HEK293 (cell line): ENCODE data around the gene PYGM.

Experiments used
- CTCF ChIA-PET: fragments of 350-600 bp; formaldehyde crosslinking; extraction: SDS; loops from one replicate; lab custom pipeline; 2021; ENCODE audit warnings: antibody characterized with exemption; lab: Yijun Ruan, JAX
- POLR2A ChIA-PET: fragments of 300-600 bp; formaldehyde crosslinking; extraction: SDS; loops from one replicate; lab custom pipeline; 2020; ENCODE audit warnings: antibody characterized with exemption, inconsistent platforms; lab: Yijun Ruan, JAX
- H3K27ac ChIP-seq: fragments of 200-500 bp; sonication (Bioruptor generic); 2 replicates; pipeline ENCODE4 v1.5.1; 2014; ENCODE audit warnings: low read depth, low read length, control low read depth, inconsistent platforms; ENCODE audit errors: extremely low read depth
- H3K36me3 ChIP-seq, 2 experiments: fragments of 200-500 bp in 1 of 2; sonication (Bioruptor generic) in 1 of 2; 1 replicate in 1 of 2; 2 replicates in 1 of 2; pipeline ENCODE4 v1.5.1; 2014 to 2017; ENCODE audit warnings: inconsistent platforms in 2 of 2, low read length in 2 of 2; ENCODE audit not compliant: control insufficient read depth in 2 of 2, insufficient read depth in 1 of 2
- H3K4me1 ChIP-seq: fragments of 200-500 bp; sonication (Bioruptor generic); 2 replicates; pipeline ENCODE4 v1.5.1; 2014; ENCODE audit warnings: mild to moderate bottlenecking, low read length, inconsistent platforms; ENCODE audit not compliant: control insufficient read depth, insufficient read depth
- H3K4me3 ChIP-seq: 2 replicates; pipeline ENCODE4 v1.5.1; 2011; ENCODE audit warnings: low read depth, mild to moderate bottlenecking, control low read depth, low read length, moderate library complexity
- H3K9me3 ChIP-seq: fragments of 200-500 bp; sonication (Bioruptor generic); 2 replicates; pipeline ENCODE4 v1.5.1; 2014; ENCODE audit warnings: low read depth, low read length, inconsistent platforms; ENCODE audit not compliant: control insufficient read depth, insufficient read depth
- ZNF121 ChIP-seq: fragments of 450-650 bp; formaldehyde crosslinking; IDR thresholded peaks from 2 replicates; pipeline ENCODE4 v1.5.1; 2016; ENCODE audit warnings: missing biosample characterization, missing genetic modification characterization
- ZNF544 ChIP-seq: fragments of 450-650 bp; formaldehyde crosslinking; IDR thresholded peaks from 2 replicates; pipeline ENCODE4 v1.5.0; 2017; ENCODE audit warnings: missing biosample characterization, missing genetic modification characterization
- TF ChIP-seq, protein P1 (sequence below): fragments of 450-650 bp; formaldehyde crosslinking; IDR thresholded peaks from 2 replicates; pipeline ENCODE4 v1.5.1; 2016; ENCODE audit warnings: missing biosample characterization, missing genetic modification characterization

PYGM gene

DNA sequence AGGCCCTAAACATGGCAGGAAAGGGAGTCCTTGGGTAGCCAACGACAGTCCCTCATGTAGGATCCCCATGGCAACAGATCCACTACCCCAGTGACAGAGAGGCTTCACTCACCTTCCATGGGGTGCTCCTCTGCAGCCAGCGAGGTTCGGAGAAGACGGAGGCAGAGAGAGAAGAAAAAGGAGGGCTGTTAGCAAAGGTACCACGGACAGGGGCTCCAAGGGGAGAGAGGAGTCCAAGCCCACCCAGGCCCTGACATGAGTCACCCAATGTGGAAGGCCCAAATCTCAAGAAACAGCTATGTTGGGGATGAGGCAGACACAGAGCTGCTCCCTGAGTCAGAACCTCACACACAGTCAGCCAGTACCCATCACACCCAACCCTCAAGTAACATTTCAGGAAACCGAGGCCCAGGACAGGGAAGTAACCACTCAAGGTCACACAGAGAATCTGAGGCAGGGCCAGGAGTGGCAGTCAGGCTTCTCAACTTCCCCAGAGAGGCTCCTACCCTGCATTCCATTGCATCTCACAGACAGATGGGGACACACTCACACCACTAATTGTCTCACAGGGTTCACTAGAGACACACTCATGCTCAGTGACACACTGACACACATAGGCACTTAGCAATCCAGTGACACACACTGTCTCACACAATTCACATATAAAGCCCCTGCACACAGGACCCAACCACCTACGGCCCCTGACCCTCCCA lies 62.0 kb downstream of the PYGM start:
- no peaks in the 10 kb centered on the region for H3K4me1 ChIP-seq
- H3K27ac ChIP-seq: no peak overlapping the region
- ChIA-PET CTCF (interaction anchor here (0.6 to 2.1 kb wide), 3 partner anchors 7 to 106 kb away, joined by 3 to 17 read pairs (median 4); no protein-coding TSS in a partner anchor), POLR2A (no interaction called here)
- H3K36me3 ChIP-seq: no peaks in the 10 kb centered on the region
- no peaks in the 10 kb centered on the region for H3K9me3 ChIP-seq
- H3K4me3 ChIP-seq: no peak overlapping the region
- TF ChIP-seq ZNF121 (tag by site-specific recombination): no peak
- no peak for TF ChIP-seq ZNF544 (tag by site-specific recombination)
- TF ChIP-seq, protein P1, sequence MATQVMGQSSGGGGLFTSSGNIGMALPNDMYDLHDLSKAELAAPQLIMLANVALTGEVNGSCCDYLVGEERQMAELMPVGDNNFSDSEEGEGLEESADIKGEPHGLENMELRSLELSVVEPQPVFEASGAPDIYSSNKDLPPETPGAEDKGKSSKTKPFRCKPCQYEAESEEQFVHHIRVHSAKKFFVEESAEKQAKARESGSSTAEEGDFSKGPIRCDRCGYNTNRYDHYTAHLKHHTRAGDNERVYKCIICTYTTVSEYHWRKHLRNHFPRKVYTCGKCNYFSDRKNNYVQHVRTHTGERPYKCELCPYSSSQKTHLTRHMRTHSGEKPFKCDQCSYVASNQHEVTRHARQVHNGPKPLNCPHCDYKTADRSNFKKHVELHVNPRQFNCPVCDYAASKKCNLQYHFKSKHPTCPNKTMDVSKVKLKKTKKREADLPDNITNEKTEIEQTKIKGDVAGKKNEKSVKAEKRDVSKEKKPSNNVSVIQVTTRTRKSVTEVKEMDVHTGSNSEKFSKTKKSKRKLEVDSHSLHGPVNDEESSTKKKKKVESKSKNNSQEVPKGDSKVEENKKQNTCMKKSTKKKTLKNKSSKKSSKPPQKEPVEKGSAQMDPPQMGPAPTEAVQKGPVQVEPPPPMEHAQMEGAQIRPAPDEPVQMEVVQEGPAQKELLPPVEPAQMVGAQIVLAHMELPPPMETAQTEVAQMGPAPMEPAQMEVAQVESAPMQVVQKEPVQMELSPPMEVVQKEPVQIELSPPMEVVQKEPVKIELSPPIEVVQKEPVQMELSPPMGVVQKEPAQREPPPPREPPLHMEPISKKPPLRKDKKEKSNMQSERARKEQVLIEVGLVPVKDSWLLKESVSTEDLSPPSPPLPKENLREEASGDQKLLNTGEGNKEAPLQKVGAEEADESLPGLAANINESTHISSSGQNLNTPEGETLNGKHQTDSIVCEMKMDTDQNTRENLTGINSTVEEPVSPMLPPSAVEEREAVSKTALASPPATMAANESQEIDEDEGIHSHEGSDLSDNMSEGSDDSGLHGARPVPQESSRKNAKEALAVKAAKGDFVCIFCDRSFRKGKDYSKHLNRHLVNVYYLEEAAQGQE (tag by site-specific recombination): peak; percentile 83
- TF ChIP-seq, all 188 proteins: peak for 1
